ENCODE measurements around the gene HMG20A. TPM values are rescaled to one million over a fixed set of nuclear protein-coding genes. Genes with fewer than 3 reads are reported as not detected.

The HMG20A gene
- total RNA-seq, 3 donors from 2014 or later (not counting 1 experiment from before 2014, with no cell fraction given): 48.4 to 71.0 (median 53.9) TPM

DNA sequence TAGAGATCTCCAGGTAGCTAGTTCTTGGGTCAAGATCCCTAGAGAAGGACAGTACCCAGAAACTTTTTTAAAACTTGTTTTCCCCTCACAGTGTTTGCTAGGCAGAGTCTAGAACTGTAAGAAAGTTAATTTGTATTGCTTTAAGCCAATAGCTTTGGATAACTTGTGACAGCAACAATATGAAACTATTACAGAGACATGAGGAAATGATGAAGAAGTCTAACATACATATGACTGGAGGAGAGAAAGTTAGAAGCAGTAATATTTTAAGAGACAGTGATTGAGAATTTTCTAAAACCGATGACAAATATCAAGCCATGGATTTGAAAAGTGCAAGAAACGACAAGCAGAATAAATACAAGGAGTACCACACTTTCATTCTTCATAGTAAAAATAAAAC is 10.0 kb downstream of the HMG20A start:
- DNase-seq (no peak), ATAC-seq (no peak)
- 60% methylated on average over 2 of the region's 2 CpGs for WGBS (ENCODE audit: insufficient coverage)
- intact Hi-C loops (cut with micrococcal nuclease): no loop called here
- no peaks in the 10 kb centered on the region for H3K9me3 Mint-ChIP-seq
- H3K9me3 ChIP-seq (ENCODE audit: control insufficient read depth, insufficient read depth, low read length): no peaks in the 10 kb centered on the region
- TF ChIP-seq, protein P1, sequence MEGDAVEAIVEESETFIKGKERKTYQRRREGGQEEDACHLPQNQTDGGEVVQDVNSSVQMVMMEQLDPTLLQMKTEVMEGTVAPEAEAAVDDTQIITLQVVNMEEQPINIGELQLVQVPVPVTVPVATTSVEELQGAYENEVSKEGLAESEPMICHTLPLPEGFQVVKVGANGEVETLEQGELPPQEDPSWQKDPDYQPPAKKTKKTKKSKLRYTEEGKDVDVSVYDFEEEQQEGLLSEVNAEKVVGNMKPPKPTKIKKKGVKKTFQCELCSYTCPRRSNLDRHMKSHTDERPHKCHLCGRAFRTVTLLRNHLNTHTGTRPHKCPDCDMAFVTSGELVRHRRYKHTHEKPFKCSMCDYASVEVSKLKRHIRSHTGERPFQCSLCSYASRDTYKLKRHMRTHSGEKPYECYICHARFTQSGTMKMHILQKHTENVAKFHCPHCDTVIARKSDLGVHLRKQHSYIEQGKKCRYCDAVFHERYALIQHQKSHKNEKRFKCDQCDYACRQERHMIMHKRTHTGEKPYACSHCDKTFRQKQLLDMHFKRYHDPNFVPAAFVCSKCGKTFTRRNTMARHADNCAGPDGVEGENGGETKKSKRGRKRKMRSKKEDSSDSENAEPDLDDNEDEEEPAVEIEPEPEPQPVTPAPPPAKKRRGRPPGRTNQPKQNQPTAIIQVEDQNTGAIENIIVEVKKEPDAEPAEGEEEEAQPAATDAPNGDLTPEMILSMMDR (IDR thresholded peaks at IDR 0.05): no peak
- peaks cover 37 to 40% of the 10 kb centered on the region in 2 donors for H3K4me1 Mint-ChIP-seq
- H3K4me1 ChIP-seq (ENCODE audit: control insufficient read depth, insufficient read depth, low read length): no peaks in the 10 kb centered on the region
- no peaks in the 10 kb centered on the region for H3K36me3 ChIP-seq (ENCODE audit: control insufficient read depth, insufficient read depth, low read length)
- no peak overlapping the region for H3K4me3 Mint-ChIP-seq
- H3K27me3 ChIP-seq (ENCODE audit: control insufficient read depth, insufficient read depth, low read length): no peaks in the 10 kb centered on the region
- no peaks in the 10 kb centered on the region for H3K27me3 Mint-ChIP-seq (ENCODE audit: low read depth in 2 of 2)
- no peak overlapping the region for H3K4me3 ChIP-seq (ENCODE audit: low read length)
- no peaks in the 10 kb centered on the region for H3K36me3 Mint-ChIP-seq
- no peak overlapping the region for H3K27ac Mint-ChIP-seq
- H3K27ac ChIP-seq (ENCODE audit: low read length): no peak overlapping the region

GRCh38 chr15:77436822-77437221 is 16.1 kb downstream of the HMG20A start:
- Mint-ChIP-seq H3K27ac (no peak overlapping the region), H3K4me3 (no peak overlapping the region), H3K4me1 (peaks cover 37% of the 10 kb centered on the region in 2 donors), H3K27me3 (ENCODE audit: low read depth in 2 of 2) (no peaks in the 10 kb centered on the region), H3K36me3 (no peaks in the 10 kb centered on the region), H3K9me3 (no peaks in the 10 kb centered on the region)
- H3K4me3 ChIP-seq (ENCODE audit: low read length): no peak overlapping the region
- H3K36me3 ChIP-seq (ENCODE audit: control insufficient read depth, insufficient read depth, low read length): no peaks in the 10 kb centered on the region
- H3K27ac ChIP-seq (ENCODE audit: low read length): no peak overlapping the region
- TF ChIP-seq, protein P1 (IDR thresholded peaks at IDR 0.05): no peak
- 86% methylated on average over 2 of the region's 2 CpGs for WGBS (ENCODE audit: insufficient coverage)
- H3K9me3 ChIP-seq (ENCODE audit: control insufficient read depth, insufficient read depth, low read length): no peaks in the 10 kb centered on the region
- no peaks in the 10 kb centered on the region for H3K4me1 ChIP-seq (ENCODE audit: control insufficient read depth, insufficient read depth, low read length)
- intact Hi-C loops (cut with micrococcal nuclease): no loop called here
- no peak for ATAC-seq
- no peak for DNase-seq
- no peaks in the 10 kb centered on the region for H3K27me3 ChIP-seq (ENCODE audit: control insufficient read depth, insufficient read depth, low read length)

GRCh38 chr15:77437264-77437663 is 16.6 kb downstream of the HMG20A start:
- 93% methylated on average over 4 of the region's 4 CpGs for WGBS (ENCODE audit: insufficient coverage)
- H3K4me3 Mint-ChIP-seq: no peak overlapping the region
- no peak for ATAC-seq

More at GRCh38 chr15:77437264-77437663, 16.6 kb downstream of the HMG20A start:
- no peaks in the 10 kb centered on the region for H3K36me3 Mint-ChIP-seq
- Histone ChIP-seq H3K27me3 (ENCODE audit: control insufficient read depth, insufficient read depth, low read length) (no peaks in the 10 kb centered on the region), H3K9me3 (ENCODE audit: control insufficient read depth, insufficient read depth, low read length) (no peaks in the 10 kb centered on the region), H3K36me3 (ENCODE audit: control insufficient read depth, insufficient read depth, low read length) (no peaks in the 10 kb centered on the region), H3K4me1 (ENCODE audit: control insufficient read depth, insufficient read depth, low read length) (no peaks in the 10 kb centered on the region), H3K4me3 (ENCODE audit: low read length) (no peak overlapping the region), H3K27ac (ENCODE audit: low read length) (no peak overlapping the region)
- peaks cover 37 to 42% of the 10 kb centered on the region in 2 donors for H3K4me1 Mint-ChIP-seq
- TF ChIP-seq, protein P1 (IDR thresholded peaks at IDR 0.05): no peak
- no peaks in the 10 kb centered on the region for H3K9me3 Mint-ChIP-seq
- intact Hi-C loops (cut with micrococcal nuclease): no loop called here
- DNase-seq: no peak
- H3K27me3 Mint-ChIP-seq (ENCODE audit: low read depth in 2 of 2): no peaks in the 10 kb centered on the region
- H3K27ac Mint-ChIP-seq: no peak overlapping the region

Data from natural killer cell (primary cell).